GM12801 (cell line): ENCODE measurements around the gene VSNL1.

Experiments
- TF ChIP-seq, protein P1 (sequence below): IDR thresholded peaks from one replicate; pipeline ENCODE4 v1.5.1; 2011; ENCODE audit warnings: control low read depth; ENCODE audit not compliant: insufficient read length; ENCODE audit errors: extremely low read depth

Gene VSNL1

GRCh38 chr2:17540093-17540812 is at the start of gene VSNL1:
TSS of gene VSNL1 (plus strand) at chr2:17540696. CDS start at chr2:17592075, 51,379 bp downstream.
- TF ChIP-seq, protein P1, sequence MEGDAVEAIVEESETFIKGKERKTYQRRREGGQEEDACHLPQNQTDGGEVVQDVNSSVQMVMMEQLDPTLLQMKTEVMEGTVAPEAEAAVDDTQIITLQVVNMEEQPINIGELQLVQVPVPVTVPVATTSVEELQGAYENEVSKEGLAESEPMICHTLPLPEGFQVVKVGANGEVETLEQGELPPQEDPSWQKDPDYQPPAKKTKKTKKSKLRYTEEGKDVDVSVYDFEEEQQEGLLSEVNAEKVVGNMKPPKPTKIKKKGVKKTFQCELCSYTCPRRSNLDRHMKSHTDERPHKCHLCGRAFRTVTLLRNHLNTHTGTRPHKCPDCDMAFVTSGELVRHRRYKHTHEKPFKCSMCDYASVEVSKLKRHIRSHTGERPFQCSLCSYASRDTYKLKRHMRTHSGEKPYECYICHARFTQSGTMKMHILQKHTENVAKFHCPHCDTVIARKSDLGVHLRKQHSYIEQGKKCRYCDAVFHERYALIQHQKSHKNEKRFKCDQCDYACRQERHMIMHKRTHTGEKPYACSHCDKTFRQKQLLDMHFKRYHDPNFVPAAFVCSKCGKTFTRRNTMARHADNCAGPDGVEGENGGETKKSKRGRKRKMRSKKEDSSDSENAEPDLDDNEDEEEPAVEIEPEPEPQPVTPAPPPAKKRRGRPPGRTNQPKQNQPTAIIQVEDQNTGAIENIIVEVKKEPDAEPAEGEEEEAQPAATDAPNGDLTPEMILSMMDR: no peak

- TF ChIP-seq, protein P1: no peak
Observed at GRCh38 chr2:17495590-17495989, 44.9 kb upstream of the VSNL1 start.

GRCh38 chr2:17497718-17498117 is 42.8 kb upstream of the VSNL1 start:
- TF ChIP-seq, protein P1: no peak

DNA sequence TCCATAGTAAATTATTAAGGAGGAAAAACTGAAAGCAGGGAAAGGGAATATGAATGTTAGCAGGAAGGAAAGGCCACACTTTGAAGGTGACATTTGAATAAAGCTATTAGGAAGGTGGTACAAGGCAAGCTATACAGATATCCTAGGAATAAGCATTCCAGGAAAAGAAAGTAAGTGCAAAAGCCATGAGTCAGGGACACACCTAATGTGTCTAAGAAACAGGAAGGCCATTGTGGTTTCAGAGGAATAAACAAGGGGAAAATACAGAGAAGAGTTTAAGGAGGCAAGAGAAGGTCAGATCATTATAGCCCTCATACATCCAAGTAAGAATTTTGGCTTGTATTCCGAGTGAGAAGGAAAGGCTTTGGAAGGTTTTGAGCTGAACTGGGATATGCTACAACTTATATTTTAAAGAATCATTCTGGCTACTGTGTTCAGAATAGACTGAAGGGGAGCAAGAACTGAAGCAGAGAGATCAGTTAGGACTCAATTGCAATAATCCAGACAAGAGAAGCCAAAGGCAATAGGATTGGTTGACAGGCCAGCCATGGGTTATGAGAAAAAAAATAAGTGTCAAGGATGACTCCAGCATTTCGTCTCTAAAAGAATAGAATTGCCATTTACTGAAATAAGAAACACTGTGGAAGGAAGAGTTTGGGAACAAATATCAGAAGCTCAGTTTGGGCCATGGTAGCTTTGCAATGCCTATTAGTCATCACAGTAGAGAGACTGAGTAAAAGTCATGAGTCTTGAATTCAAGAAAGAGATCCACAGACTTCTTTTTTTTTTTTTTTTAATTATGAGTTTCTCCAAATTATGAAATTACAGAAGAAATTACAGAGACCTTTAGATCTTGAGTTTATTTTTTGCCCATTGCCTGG is 33.5 kb upstream of the VSNL1 start:
- TF ChIP-seq, protein P1: no peak

GRCh38 chr2:17515652-17516051 is 24.8 kb upstream of the VSNL1 start:
- TF ChIP-seq, protein P1: no peak

GRCh38 chr2:17517481-17518211 is 22.9 kb upstream of the VSNL1 start:
- TF ChIP-seq, protein P1: no peak
